ENCODE results near the gene WASF2. TPM values are rescaled to one million over a fixed set of nuclear protein-coding genes. Genes with fewer than 3 reads are reported as not detected.
"Not testable (repeated sequence)": the region's sequence is repeated elsewhere in the genome, so short reads cannot be mapped to it uniquely, and the experiment has no call there.

Gene WASF2
- total RNA-seq, 1 experiment from 2014 or later, result 65.9 TPM

- Mint-ChIP-seq H3K27ac (peak overlapping the region in 2 of 3 experiments; percentile 19 to 49; a peak in 2 of 7 replicates), H3K9me3 (no peaks in the 10 kb centered on the region), H3K27me3 (ENCODE audit: low read depth) (no peaks in the 10 kb centered on the region), H3K4me3 (no peak overlapping the region), H3K4me1 (peaks cover 23 to 25% of the 10 kb centered on the region in 2 experiments), H3K36me3 (ENCODE audit: insufficient read depth in 1 of 3, low read depth in 3 of 3) (peaks cover 0 to 6% (median 2%) of the 10 kb centered on the region in 3 experiments; a peak in 1 of 7 replicates)
- Histone ChIP-seq H4K8ac (replicated peaks; ENCODE audit: insufficient read length, low read depth, low read length) (no peak overlapping the region), H3K79me1 (ENCODE audit: insufficient read depth, low read depth, low read length, poor library complexity, severe bottlenecking) (peaks cover 17% of the 10 kb centered on the region), H3K23me2 (ENCODE audit: insufficient read length, low read depth, low read length, poor library complexity, severe bottlenecking) (no peaks in the 10 kb centered on the region), H2AFZ (ENCODE audit: low read length) (no peak overlapping the region), H3K4me2 (ENCODE audit: insufficient read depth, insufficient read length, low read length) (no peak overlapping the region), H3K56ac (ENCODE audit: insufficient read length, low read depth, low read length) (no peak overlapping the region), H3K4ac (ENCODE audit: low read depth, low read length) (no peak overlapping the region), H2BK12ac (ENCODE audit: insufficient read length, low read depth, low read length) (no peak overlapping the region), H4K5ac (ENCODE audit: insufficient read length, low read depth, low read length) (no peak overlapping the region), H2BK20ac (ENCODE audit: low read depth, low read length, poor library complexity, severe bottlenecking) (no peak overlapping the region), H4K91ac (ENCODE audit: insufficient read length, low read depth, low read length) (no peak overlapping the region), H2BK5ac (ENCODE audit: insufficient read length, low read length) (no peak overlapping the region), H2BK15ac (ENCODE audit: low read depth, low read length) (no peak overlapping the region), H3K27ac (ENCODE audit: insufficient read length, low read depth, low read length) (no peak overlapping the region), H2BK120ac (ENCODE audit: low read depth, low read length, poor library complexity, severe bottlenecking) (no peak overlapping the region), H3K14ac (ENCODE audit: insufficient read depth, low read length) (no peak overlapping the region), H3K79me2 (ENCODE audit: insufficient read depth, low read length) (peaks cover 17% of the 10 kb centered on the region; the same call in 1 of the 2 replicates), H3K23ac (ENCODE audit: insufficient read length, low read depth, low read length) (no peak overlapping the region), H3K9ac (ENCODE audit: extremely low read depth, insufficient read length, low read length) (no peak overlapping the region), H3K4me1 (ENCODE audit: insufficient read depth, low read length) (peaks cover 3% of the 10 kb centered on the region; the same call in 1 of the 2 replicates), H3T11ph (ENCODE audit: low read length) (no peak overlapping the region), H2AK5ac (ENCODE audit: insufficient read length, low read length) (no peak overlapping the region), H3K18ac (ENCODE audit: insufficient read length, low read depth, low read length) (no peak overlapping the region), H3K27me3 (ENCODE audit: insufficient read depth, low read length) (no peaks in the 10 kb centered on the region), H3K9me3 (ENCODE audit: control insufficient read depth, low read depth, low read length) (no peaks in the 10 kb centered on the region), H4K20me1 (ENCODE audit: control insufficient read depth, insufficient read depth, insufficient read length) (no peaks in the 10 kb centered on the region)
- DNase-seq, result no peak
- no CpG with 5 or more reads among the region's 7 CpGs for WGBS (ENCODE audit: extremely low coverage, insufficient read length, low lambda C conversion rate)
- TF ChIP-seq, protein P1, sequence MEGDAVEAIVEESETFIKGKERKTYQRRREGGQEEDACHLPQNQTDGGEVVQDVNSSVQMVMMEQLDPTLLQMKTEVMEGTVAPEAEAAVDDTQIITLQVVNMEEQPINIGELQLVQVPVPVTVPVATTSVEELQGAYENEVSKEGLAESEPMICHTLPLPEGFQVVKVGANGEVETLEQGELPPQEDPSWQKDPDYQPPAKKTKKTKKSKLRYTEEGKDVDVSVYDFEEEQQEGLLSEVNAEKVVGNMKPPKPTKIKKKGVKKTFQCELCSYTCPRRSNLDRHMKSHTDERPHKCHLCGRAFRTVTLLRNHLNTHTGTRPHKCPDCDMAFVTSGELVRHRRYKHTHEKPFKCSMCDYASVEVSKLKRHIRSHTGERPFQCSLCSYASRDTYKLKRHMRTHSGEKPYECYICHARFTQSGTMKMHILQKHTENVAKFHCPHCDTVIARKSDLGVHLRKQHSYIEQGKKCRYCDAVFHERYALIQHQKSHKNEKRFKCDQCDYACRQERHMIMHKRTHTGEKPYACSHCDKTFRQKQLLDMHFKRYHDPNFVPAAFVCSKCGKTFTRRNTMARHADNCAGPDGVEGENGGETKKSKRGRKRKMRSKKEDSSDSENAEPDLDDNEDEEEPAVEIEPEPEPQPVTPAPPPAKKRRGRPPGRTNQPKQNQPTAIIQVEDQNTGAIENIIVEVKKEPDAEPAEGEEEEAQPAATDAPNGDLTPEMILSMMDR (conservative IDR thresholded peaks at IDR 0.05), result no peak
Measured at GRCh38 chr1:27473755-27474154, 16.2 kb downstream of the WASF2 start.

- H2BK120ac ChIP-seq (ENCODE audit: low read depth, low read length, poor library complexity, severe bottlenecking); H3K56ac ChIP-seq (ENCODE audit: insufficient read length, low read depth, low read length); H3K36me3 Mint-ChIP-seq (ENCODE audit: insufficient read depth in 1 of 3, low read depth in 3 of 3); DNase-seq; H4K91ac ChIP-seq (ENCODE audit: insufficient read length, low read depth, low read length); H4K20me1 ChIP-seq (ENCODE audit: control insufficient read depth, insufficient read depth, insufficient read length); H3K18ac ChIP-seq (ENCODE audit: insufficient read length, low read depth, low read length); H3K9me3 ChIP-seq (ENCODE audit: control insufficient read depth, low read depth, low read length); H3K27me3 Mint-ChIP-seq (ENCODE audit: low read depth); H3K4me2 ChIP-seq (ENCODE audit: insufficient read depth, insufficient read length, low read length); H2BK20ac ChIP-seq (ENCODE audit: low read depth, low read length, poor library complexity, severe bottlenecking); H3K4ac ChIP-seq (ENCODE audit: low read depth, low read length); H3K23ac ChIP-seq (ENCODE audit: insufficient read length, low read depth, low read length); H3K9me3 Mint-ChIP-seq; H3K4me1 ChIP-seq (ENCODE audit: insufficient read depth, low read length); H2AK5ac ChIP-seq (ENCODE audit: insufficient read length, low read length); H3K27me3 ChIP-seq (ENCODE audit: insufficient read depth, low read length); H3T11ph ChIP-seq (ENCODE audit: low read length); H4K8ac ChIP-seq (replicated peaks; ENCODE audit: insufficient read length, low read depth, low read length); H3K23me2 ChIP-seq (ENCODE audit: insufficient read length, low read depth, low read length, poor library complexity, severe bottlenecking); H2BK15ac ChIP-seq (ENCODE audit: low read depth, low read length); H4K5ac ChIP-seq (ENCODE audit: insufficient read length, low read depth, low read length); H3K27ac ChIP-seq (ENCODE audit: insufficient read length, low read depth, low read length); H2BK12ac ChIP-seq (ENCODE audit: insufficient read length, low read depth, low read length); H2AFZ ChIP-seq (ENCODE audit: low read length); H3K9ac ChIP-seq (ENCODE audit: extremely low read depth, insufficient read length, low read length); H2BK5ac ChIP-seq (ENCODE audit: insufficient read length, low read length); H3K14ac ChIP-seq (ENCODE audit: insufficient read depth, low read length); H3K4me3 Mint-ChIP-seq: not testable (repeated sequence)
- Mint-ChIP-seq H3K4me1 (peaks cover 22 to 24% of the 10 kb centered on the region in 2 experiments), H3K27ac (0 out of 7 replicates have a peak overlapping the region, but pooled peaks of 1 of the 3 experiments have one; percentile 63)
- H3K79me1 ChIP-seq (ENCODE audit: insufficient read depth, low read depth, low read length, poor library complexity, severe bottlenecking), result peaks cover 21% of the 10 kb centered on the region
- WGBS (ENCODE audit: extremely low coverage, insufficient read length, low lambda C conversion rate), result no CpG with 5 or more reads among the region's 7 CpGs
- H3K79me2 ChIP-seq (ENCODE audit: insufficient read depth, low read length), result peaks cover 17% of the 10 kb centered on the region; the same call in 1 of the 2 replicates
Measured at GRCh38 chr1:27472098-27472497, 17.9 kb downstream of the WASF2 start.
